GM21423 (cell line): ENCODE results near the gene ANXA3.
"Not testable (repeated sequence)": the region's sequence is repeated elsewhere in the genome, so short reads cannot be mapped to it uniquely, and the experiment has no call there.

Experiments used
- ATAC-seq: cut with Tn5 transposase; IDR thresholded peaks from one replicate; pipeline ENCODE4 v1.9.1; 2021; ENCODE audit warnings: mild to moderate bottlenecking, moderate library complexity; ENCODE audit not compliant: unreplicated experiment

ANXA3 gene

DNA sequence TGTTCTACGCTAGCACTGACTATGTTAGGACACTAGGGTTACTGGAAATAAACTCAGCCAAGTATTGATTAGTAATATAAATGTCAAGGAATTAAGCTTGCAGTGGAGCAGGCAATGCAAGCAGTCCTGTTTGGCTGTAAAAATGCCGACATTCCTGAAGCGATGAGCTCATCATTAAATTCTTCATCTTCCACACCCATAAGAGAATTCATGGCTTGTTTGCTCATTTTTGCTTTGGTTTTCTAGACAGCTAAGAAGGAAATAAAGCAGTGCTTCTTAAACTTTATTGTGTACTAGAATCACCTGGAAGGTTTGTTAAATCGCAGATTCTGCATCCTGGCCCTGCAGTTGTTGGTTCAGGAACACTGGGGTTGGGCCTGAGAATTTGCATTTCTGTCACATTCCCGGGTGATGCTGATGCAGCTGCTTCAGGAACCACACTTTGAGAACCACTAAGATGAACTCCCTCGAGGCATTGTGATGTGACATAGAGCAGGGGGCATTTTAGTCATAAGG is 17.8 kb downstream of the ANXA3 start:
- ATAC-seq: no peak

GRCh38 chr4:78570117-78570516 is 18.5 kb downstream of the ANXA3 start:
- no peak for ATAC-seq

DNA sequence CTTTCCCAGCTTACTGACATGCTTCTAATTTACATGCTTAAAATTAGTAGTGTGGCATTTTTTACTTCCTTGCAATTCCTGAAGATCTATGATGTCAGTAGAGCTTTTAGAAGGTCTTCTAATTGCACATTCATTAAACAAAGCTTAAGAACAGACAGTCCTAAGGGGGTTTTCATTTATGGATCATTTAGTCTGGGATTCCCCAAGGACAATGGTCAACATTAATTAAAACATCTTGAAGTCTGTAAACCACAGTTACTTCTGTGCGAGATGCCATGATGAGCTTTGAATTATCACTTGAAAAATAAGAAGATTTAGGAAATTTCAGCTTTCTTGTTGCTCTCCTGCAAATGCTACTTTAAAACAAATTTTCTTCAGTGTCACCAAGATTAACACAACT is 20.2 kb downstream of the ANXA3 start:
- ATAC-seq: no peak

GRCh38 chr4:78578674-78579425 is 27.3 kb downstream of the ANXA3 start:
- ATAC-seq: no peak

DNA sequence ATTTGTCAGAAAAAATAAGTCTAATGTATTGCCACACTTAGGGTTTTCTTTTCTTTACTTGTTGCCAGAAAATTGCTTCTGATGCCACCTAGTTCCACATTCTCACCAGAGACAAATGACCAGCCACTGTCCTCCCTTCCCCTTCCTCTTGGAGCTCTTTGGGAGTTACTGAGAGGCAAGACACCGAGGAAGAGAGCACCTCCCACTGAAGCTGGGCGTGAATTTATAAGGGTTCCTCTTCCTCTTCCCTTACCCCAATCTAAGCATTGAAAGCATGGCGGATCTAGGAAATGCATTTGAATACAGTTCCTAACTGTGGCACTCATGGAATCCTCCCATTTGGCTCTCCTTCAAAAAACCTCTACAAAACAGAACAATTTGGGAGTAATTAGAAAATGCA is 30.0 kb downstream of the ANXA3 start:
- ATAC-seq: no peak

DNA sequence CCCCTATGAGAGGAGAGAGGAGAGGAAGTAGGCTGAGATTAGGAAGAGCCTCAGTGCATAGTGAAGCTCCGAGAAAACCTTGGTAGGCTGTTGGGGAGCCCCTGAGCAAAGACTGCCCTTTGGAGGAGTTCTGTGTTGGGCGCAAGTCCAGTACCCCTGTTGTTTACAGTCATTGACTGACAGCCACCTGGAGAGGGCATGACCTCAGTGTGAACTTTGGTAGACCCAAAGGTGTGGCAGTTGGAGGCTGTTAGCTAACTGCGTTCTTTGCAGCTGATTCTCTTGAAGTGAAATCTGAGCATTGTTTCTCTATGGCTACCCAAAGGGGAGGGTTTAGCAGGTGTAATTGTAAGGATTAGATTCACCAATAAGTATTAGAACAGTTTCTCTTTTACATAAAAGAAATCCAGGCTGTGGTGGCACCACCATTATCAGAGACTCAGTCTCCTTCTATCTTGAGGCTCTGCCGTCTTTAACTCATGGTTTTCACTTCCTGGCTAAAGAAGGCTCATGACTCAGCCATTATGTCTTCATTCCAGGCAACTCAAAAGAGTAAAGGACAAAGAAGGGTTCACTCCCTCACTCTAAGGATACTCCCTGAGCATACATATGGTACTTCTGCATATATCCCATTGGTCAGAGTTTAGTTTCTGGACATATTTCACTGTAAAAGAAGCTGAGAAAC is 33.4 kb downstream of the ANXA3 start:
- ATAC-seq: no peak

GRCh38 chr4:78585633-78586032 is 34.1 kb downstream of the ANXA3 start:
- no peak for ATAC-seq

DNA sequence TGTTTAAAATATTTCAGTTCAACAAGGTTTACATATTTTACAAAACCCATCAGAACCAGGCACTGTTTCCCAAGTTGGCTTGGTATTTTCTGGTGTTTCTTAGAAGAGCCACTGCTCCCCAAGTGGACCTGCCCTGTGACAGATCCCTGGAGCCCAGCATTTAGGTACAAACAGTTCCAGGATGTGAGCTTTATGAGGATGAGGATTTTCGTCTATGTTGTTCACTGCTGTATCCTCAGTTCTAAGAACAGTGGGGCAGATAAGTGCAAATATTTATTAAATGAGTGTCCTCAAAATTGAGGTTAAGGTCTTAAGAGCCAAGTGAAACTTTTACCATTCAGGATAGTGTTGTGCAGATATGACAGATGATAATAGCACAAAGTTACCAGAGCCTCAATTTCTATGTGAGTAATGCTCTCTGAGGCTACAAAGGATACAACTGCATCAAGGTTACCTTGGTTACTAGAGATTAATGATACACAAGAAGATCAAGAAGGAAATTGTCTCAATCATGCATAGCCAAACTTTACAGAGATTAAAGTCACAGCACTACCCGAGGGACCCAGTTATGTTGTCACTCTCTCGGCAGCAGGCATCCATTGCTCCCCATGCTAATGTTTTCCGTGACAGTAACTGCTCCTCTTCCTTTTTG is 37.5 kb downstream of the ANXA3 start:
- ATAC-seq: no peak

DNA sequence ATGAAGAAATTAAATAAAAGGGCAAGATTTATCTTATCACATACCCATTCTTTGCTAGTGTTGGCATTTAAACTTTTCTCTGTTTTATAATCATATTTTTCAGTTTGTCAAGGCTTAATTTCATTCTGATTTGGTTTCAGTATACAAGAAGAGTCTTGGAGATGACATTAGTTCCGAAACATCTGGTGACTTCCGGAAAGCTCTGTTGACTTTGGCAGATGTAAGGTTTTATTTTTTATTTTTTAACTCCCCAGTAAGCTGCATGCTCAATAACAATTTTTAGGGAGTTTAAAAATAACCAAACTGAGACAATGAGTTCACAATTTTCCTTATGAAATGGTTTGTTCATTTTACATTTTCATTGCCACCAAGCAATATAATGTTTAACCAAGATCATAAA is 39.8 kb downstream of the ANXA3 start:
- ATAC-seq: no peak

GRCh38 chr4:78592088-78592783 is 40.7 kb downstream of the ANXA3 start:
- no peak for ATAC-seq

DNA sequence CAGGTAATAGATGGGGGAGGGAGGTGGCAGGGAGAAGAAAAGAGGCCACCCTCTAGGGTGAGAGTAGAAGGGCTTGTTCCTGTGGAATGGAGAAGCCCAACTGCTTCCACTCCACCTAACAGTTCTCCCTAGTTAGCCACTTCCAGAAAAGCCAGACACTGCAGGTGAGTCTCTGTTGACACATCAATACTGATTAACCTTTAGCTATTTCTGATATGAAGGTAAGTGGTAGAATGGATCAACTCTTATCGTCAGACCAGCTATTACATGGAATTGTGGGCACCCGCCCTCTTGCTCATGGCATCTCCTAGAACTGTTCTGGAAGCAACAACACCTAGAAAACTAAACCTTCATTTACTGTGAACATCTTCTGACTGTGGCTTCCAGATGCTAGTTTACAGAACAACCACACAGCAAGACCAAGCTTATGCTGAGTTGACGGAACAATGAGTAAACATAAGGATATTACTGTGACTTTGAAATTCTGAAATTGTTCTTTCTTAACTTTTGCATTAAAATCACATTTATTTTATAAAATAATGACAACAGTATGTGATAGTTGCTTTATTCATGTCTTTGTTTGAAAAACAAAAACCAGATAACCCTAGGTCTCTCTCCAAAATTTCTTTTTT is 44.7 kb downstream of the ANXA3 start:
- ATAC-seq: no peak

GRCh38 chr4:78598431-78598830 is 46.9 kb downstream of the ANXA3 start:
- not testable (repeated sequence) for ATAC-seq

- no peak for ATAC-seq
These were observed 47.6 kb downstream of the ANXA3 start for GRCh38 chr4:78599147-78599546.

DNA sequence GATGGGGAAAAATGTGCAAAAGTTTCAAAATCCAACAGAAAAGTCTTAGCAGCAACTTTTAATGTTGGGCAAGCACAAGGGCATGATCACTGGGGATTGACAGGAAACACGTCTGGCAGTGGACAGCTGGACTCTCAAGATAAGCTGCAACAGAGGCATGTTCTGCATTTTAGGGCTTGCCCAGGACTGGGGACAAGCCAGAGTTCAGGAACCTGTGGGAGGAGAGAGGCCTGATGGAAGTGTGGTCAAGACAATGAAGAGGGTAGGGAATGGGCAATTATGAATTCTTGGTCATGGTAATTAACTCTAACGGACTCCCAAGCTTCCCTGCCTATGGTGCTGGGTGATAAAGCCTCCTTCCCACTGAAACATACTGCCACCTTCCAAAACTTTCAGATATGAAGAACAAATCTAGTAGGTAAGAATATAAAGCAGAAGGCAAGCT is 48.4 kb downstream of the ANXA3 start:
- ATAC-seq: no peak

- no peak for ATAC-seq
These were observed 49.4 kb downstream of the ANXA3 start for GRCh38 chr4:78601013-78601412.

- ATAC-seq: no peak
These were observed 50.8 kb downstream of the ANXA3 start for GRCh38 chr4:78602334-78602733.

DNA sequence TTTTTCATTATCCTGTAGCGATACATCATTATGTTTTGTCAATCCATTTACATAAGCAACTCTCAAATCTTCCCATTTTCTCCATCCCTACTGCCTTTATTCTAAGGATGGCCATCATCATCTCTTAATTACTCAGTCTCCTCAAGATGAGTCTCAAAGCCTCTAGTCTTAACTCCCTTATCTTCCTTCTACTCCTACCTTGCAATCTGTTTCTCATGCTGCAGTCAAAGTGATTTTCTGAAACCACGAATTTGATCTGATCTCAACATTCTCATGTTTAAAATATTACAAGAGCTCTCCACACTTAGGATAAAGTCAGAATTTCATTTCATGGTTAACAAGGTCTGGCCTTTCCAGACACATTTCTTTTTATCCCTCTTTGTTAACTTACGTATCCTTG is 51.8 kb downstream of the ANXA3 start:
- no peak for ATAC-seq

DNA sequence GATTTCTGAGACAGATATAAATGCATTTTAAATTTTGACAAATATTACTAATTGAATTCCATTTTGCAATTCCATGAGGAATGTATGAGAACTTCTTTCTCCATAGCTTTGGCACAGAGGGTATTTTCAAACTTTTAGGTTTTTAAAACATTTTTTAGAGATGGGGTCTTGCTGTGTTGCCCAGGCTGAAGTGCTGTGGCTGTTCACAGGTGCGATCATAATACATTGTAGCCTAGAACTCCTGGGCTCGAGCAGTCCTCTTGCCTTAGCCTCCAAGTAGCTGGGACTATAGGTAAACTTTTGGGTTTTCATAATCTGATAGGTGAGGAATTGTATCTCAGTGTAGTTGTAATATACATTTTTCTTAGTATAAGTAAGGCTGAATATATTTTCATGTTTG is 53.4 kb downstream of the ANXA3 start:
- ATAC-seq: no peak

GRCh38 chr4:78606035-78606434 is 54.5 kb downstream of the ANXA3 start:
- no peak for ATAC-seq

GRCh38 chr4:78606530-78607095 is 55.0 kb downstream of the ANXA3 start:
- no peak for ATAC-seq
